K562 (cell line): Measurements from ENCODE around the gene NUP155. TPM values are rescaled to one million over a fixed set of nuclear protein-coding genes. Genes with fewer than 3 reads are reported as not detected.

Source experiments
- ATAC-seq: fragments of 200-7000 bp; cut with Tn5 transposase; 3 replicates; pipeline ENCODE4 v1.9.1; 2020; ENCODE audit warnings: moderate library complexity
- BruUV-seq: library from RNA; stranded (reverse); fragments of 400-500 nt; replicated peaks from 2 replicates; lab custom pipeline; 2021; lab: Mats Ljungman, UMichigan
- CTCF ChIA-PET: fragments of 300-600 bp; formaldehyde crosslinking; extraction: SDS; loops from one replicate; lab custom pipeline; 2021; ENCODE audit warnings: low intra/inter-chr PET ratio; lab: Yijun Ruan, JAX
- POLR2A ChIA-PET: fragments of 300-600, 350-650 bp; sonication (Branson Sonifier 250); formaldehyde crosslinking; extraction: SDS; loops from one replicate; lab custom pipeline; 2021; ENCODE audit warnings: antibody characterized with exemption, inconsistent platforms; lab: Yijun Ruan, JAX
- DNase-seq, 4 experiments: peaks; one replicate each; pipeline versions ENCODE4 v3.0.0 to v3.0.0-alpha.2; 2011 to 2018; ENCODE audit warnings: low spot score in 3 of 4, mixed read lengths in 3 of 4; ENCODE audit errors: extremely low read depth in 1 of 4
- FAIRE-seq: peaks from 2 replicates; lab custom pipeline; 2011; peaks lifted over from hg19 to GRCh38; lab: Jason Lieb, UNC
- H2AFZ ChIP-seq: 2 replicates; pipeline ENCODE4 v1.6.0; 2011; ENCODE audit warnings: low read depth, low read length, control low read depth, inconsistent platforms
- H3K27ac ChIP-seq: fragments of 200-600 bp; 3 replicates; pipeline ENCODE4 v1.8.0; 2011; ENCODE audit warnings: low read depth, mild to moderate bottlenecking, control low read depth, inconsistent platforms, low read length, moderate library complexity, mixed read lengths; ENCODE audit errors: extremely low read depth
- H3K27me3 ChIP-seq, 2 experiments: fragments of 300-600 bp in 1 of 2; 2 replicates in 1 of 2; 3 replicates in 1 of 2; pipeline versions ENCODE4 v1.6.0 to v1.8.0; 2011; ENCODE audit warnings: inconsistent platforms in 2 of 2, low read length in 2 of 2, mild to moderate bottlenecking in 1 of 2, mixed read lengths in 1 of 2, moderate library complexity in 1 of 2; ENCODE audit not compliant: control insufficient read depth in 2 of 2, insufficient read depth in 2 of 2
- H3K36me3 ChIP-seq: fragments of 300-600 bp; 3 replicates; pipeline ENCODE4 v1.8.0; 2011; ENCODE audit warnings: mild to moderate bottlenecking, low read length, inconsistent platforms; ENCODE audit not compliant: control insufficient read depth, insufficient read depth
- H3K4me1 ChIP-seq, 2 experiments: fragments of 200-600 bp in 1 of 2; replicated peaks in 1 of 2; 2 replicates in 1 of 2; 3 replicates in 1 of 2; pipeline versions ENCODE4 v1.5.1 to v1.8.0; 2011; ENCODE audit warnings: inconsistent platforms in 2 of 2, low read length in 2 of 2, mild to moderate bottlenecking in 1 of 2, mixed read lengths in 1 of 2, moderate library complexity in 1 of 2; ENCODE audit not compliant: control insufficient read depth in 2 of 2, insufficient read depth in 2 of 2
- H3K4me2 ChIP-seq: 2 replicates; pipeline ENCODE4 v1.6.1; 2011; ENCODE audit warnings: low read length, control low read depth, inconsistent platforms, mixed read lengths; ENCODE audit not compliant: insufficient read depth
- H3K4me3 ChIP-seq: fragments of 200-600 bp; sonication (generic), shearing (Covaris generic); 2 replicates; pipeline ENCODE4 v1.5.1; 2016; ENCODE audit warnings: control low read depth, inconsistent platforms
- H3K79me2 ChIP-seq: fragments of 200-600 bp; 3 replicates; pipeline ENCODE4 v1.8.0; 2011; ENCODE audit warnings: low read length, inconsistent platforms; ENCODE audit not compliant: control insufficient read depth, insufficient read depth
- H3K9ac ChIP-seq, 2 experiments: 2 replicates each; pipeline versions ENCODE4 v1.6.0 to v1.6.1; 2011; ENCODE audit warnings: low read depth in 2 of 2, low read length in 2 of 2, control low read depth in 1 of 2, inconsistent platforms in 1 of 2, mild to moderate bottlenecking in 1 of 2, mixed read lengths in 1 of 2; ENCODE audit not compliant: insufficient read depth in 1 of 2
- H3K9me1 ChIP-seq: one replicate; pipeline ENCODE4 v1.6.0; 2011; ENCODE audit warnings: inconsistent platforms, mild to moderate bottlenecking, low read length, moderate library complexity; ENCODE audit not compliant: control insufficient read depth, insufficient read depth
- H3K9me3 ChIP-seq: replicated peaks from 2 replicates; pipeline ENCODE4 v1.5.1; 2011; ENCODE audit warnings: low read depth, low read length, inconsistent platforms; ENCODE audit not compliant: control insufficient read depth, insufficient read depth
- H4K20me1 ChIP-seq: replicated peaks from 2 replicates; pipeline ENCODE4 v1.6.1; 2011; ENCODE audit warnings: low read length, inconsistent platforms, mixed read lengths; ENCODE audit not compliant: control insufficient read depth, insufficient read depth
- C11orf30 ChIP-seq: fragments of 450-650 bp; IDR thresholded peaks from 2 replicates; pipeline ENCODE4 v1.6.1; 2016; ENCODE audit warnings: low read depth, mild to moderate bottlenecking
- IRF2 ChIP-seq: sonication (generic); formaldehyde crosslinking; IDR thresholded peaks from 2 replicates; pipeline ENCODE4 v1.8.1; 2022; ENCODE audit warnings: mild to moderate bottlenecking, missing genetic modification reagents
- MAFF ChIP-seq: IDR thresholded peaks from 2 replicates; pipeline ENCODE4 v1.6.1; 2012; ENCODE audit warnings: low read length, improper control_type of control experiment
- MAFG ChIP-seq: fragments of 450-650 bp; conservative IDR thresholded peaks from 2 replicates; pipeline ENCODE4 v1.6.1; 2016; ENCODE audit warnings: missing genetic modification characterization, missing compliant biosample characterization
- MAFK ChIP-seq: IDR thresholded peaks from 2 replicates; pipeline ENCODE4 v1.6.1; 2011; ENCODE audit warnings: low read length, improper control_type of control experiment
- MCM5 ChIP-seq: fragments of 450-650 bp; IDR thresholded peaks from 2 replicates; pipeline ENCODE4 v1.6.1; 2016; ENCODE audit warnings: low read depth
- NUFIP1 ChIP-seq: fragments of 450-650 bp; IDR thresholded peaks from 2 replicates; pipeline ENCODE4 v1.6.1; 2018; ENCODE audit not compliant: partially characterized antibody
- POLR2AphosphoS2 ChIP-seq: IDR thresholded peaks from 2 replicates; pipeline ENCODE4 v1.6.1; 2012; ENCODE audit warnings: low read length, improper control_type of control experiment
- TARDBP ChIP-seq: fragments of 450-650 bp; IDR thresholded peaks from 2 replicates; pipeline ENCODE4 v1.6.1; 2016
- TCF7 ChIP-seq: sonication (generic); IDR thresholded peaks from 2 replicates; pipeline ENCODE4 v1.6.1; 2016; ENCODE audit warnings: antibody characterized with exemption, borderline replicate concordance
- ZC3H11A ChIP-seq: IDR thresholded peaks from 2 replicates; pipeline ENCODE4 v1.6.1; 2012; ENCODE audit warnings: low read depth, low read length, improper control_type of control experiment
- ZFP30 ChIP-seq: fragments of 250-450 bp; sonication (Bioruptor Pico); IDR thresholded peaks from 2 replicates; pipeline ENCODE4 v1.8.0; 2022; ENCODE audit warnings: moderate library complexity, mild to moderate bottlenecking, inconsistent platforms, borderline replicate concordance
- ZNF316 ChIP-seq: fragments of 450-650 bp; IDR thresholded peaks from 2 replicates; pipeline ENCODE4 v1.6.1; 2016
- ZNF583 ChIP-seq: fragments of 250-450 bp; sonication (Bioruptor Pico); IDR thresholded peaks from 2 replicates; pipeline ENCODE4 v1.4.0; 2020
- WGBS: fragments of 100-300 bp; shearing (Covaris generic); methylation state at CpG from one replicate; pipeline ENCODE4 v1.1.6; 2016; ENCODE audit warnings: low coverage, mixed read lengths; ENCODE audit not compliant: insufficient coverage; ENCODE audit errors: missing lambda C conversion rate; 5-methylcytosine and 5-hydroxymethylcytosine counted together
- in situ Hi-C: fragments of 300-500 bp; cut with MboI; formaldehyde crosslinking; loops from 4 replicates; pipeline ENCODE4 v1.15.0; 2018; ENCODE audit warnings: inconsistent platforms, mixed read lengths
- intact Hi-C: fragments of 100-400 bp; cut with micrococcal nuclease; formaldehyde crosslinking; loops from 2 replicates; pipeline ENCODE4 v1.14.2; 2022
- polyA plus RNA-seq, 8 experiments: library from polyadenylated mRNA; depleted of rRNA in 4 of 8; stranded (reverse) in 5 of 8; unstranded in 3 of 8; fragments of >200 nt; fragmentation: Nextera tagmentation in 2 of 8; fragmentation: Illumina TruSeq in 1 of 8; extraction: Ambion mirVana in 2 of 8; extraction: Trizol in 1 of 8; gene quantifications; 2 replicates each; pipeline versions ENCODE4 v1.2.1 to v1.2.3, GENCODE V29; 2011 to 2014; ENCODE audit warnings: inconsistent platforms in 1 of 8, missing spikeins in 1 of 8
- total RNA-seq, 7 experiments: library from RNA; depleted of rRNA in 6 of 7; stranded (reverse); fragments of >200 nt in 6 of 7; fragmentation: Illumina TruSeq in 2 of 7; extraction: Trizol in 2 of 7; gene quantifications; 2 replicates each; pipeline versions ENCODE4 v1.2.1 to v1.2.3, GENCODE V29; 2011 to 2021; ENCODE audit warnings: low replicate concordance in 1 of 7
- TF ChIP-seq, protein P1 (sequence below): fragments of 450-650 bp; formaldehyde crosslinking; conservative IDR thresholded peaks from 2 replicates; pipeline ENCODE4 v1.4.0; 2022; ENCODE audit warnings: mild to moderate bottlenecking, missing genetic modification characterization

NUP155 gene
- total and polyA plus RNA-seq, 9 of the 15 experiments (the other 6 are each of a cell fraction or from before 2014, with no cell fraction given) = 39.3 to 130 (median 77.0) TPM

DNA sequence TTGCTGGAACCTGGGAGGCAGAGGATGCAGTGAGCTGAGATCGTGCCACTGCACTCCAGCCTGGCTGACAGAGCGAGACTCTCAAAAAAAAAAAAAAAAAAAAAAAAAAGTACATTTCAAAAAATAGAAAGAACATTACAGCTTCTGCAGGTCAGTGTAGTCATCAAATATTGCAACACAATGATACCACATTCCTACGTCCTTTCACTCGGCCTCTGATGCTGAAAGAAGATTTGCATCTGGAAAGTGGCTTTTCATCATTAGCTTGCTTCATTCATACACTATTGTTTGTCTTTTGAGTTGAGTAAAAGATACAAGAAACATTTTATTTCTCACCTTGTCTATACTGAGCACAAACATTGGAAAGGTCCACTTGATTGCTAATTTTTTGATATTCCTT, 62.1 kb downstream of the NUP155 start:
- H3K4me2 ChIP-seq = no peak overlapping the region
- no peak for ATAC-seq
- H3K9me1 ChIP-seq = no peaks in the 10 kb centered on the region
- intact Hi-C loops = no loop called here
- no peak overlapping the region for H2AFZ ChIP-seq
- H3K36me3 ChIP-seq = peaks cover 85% of the 10 kb centered on the region
- no peak overlapping the region for H3K27ac ChIP-seq
- no peak for FAIRE-seq
- H3K4me1 ChIP-seq = no peaks in the 10 kb centered on the region
- no peak overlapping the region for H3K9ac ChIP-seq
- TF ChIP-seq ZFP30 (CRISPR knock-in tag) (no peak), IRF2 (no peak)
- DNase-seq = no peak
- no peaks in the 10 kb centered on the region for H3K27me3 ChIP-seq
- H3K79me2 ChIP-seq = no peaks in the 10 kb centered on the region
- ChIA-PET POLR2A (interaction anchor here (0.5 kb wide), 1 partner anchor 335 kb away, joined by 3 read pairs; no protein-coding TSS in a partner anchor), CTCF (no interaction called here)
- no peak overlapping the region for H3K4me3 ChIP-seq
- H4K20me1 ChIP-seq = no peaks in the 10 kb centered on the region
- in situ Hi-C loops = no loop called here
- 99% methylated on average over 3 of the region's 4 CpGs for WGBS
- no TSS peak for BruUV-seq
- H3K9me3 ChIP-seq = no peaks in the 10 kb centered on the region

DNA sequence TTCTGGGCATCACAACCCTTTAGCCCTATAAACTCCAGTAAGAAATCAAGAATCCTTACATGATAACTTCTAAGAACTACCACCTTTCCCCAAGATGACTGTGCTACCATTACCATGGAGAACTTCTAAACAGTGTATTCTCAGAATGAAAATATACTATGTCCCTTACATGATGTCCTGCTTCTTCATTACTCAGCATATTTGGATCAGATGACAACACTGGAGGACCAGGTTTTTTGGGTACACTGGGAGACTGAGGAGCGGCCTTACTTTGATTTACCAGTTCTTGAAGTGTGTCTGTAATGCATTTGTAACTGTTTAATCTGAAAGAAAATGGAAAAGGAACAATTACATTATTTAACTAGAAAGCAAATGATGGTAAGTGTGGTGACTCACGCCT, 66.0 kb downstream of the NUP155 start:
- ATAC-seq (no peak), FAIRE-seq (peak; percentile 19), DNase-seq (no peak)
- Histone ChIP-seq H3K27me3 (no peaks in the 10 kb centered on the region), H3K36me3 (peaks cover 84% of the 10 kb centered on the region), H3K9ac (no peak overlapping the region), H3K27ac (no peak overlapping the region), H3K4me2 (no peak overlapping the region), H4K20me1 (no peaks in the 10 kb centered on the region), H3K9me3 (no peaks in the 10 kb centered on the region), H2AFZ (no peak overlapping the region), H3K9me1 (no peaks in the 10 kb centered on the region), H3K79me2 (no peaks in the 10 kb centered on the region), H3K4me3 (no peak overlapping the region), H3K4me1 (no peaks in the 10 kb centered on the region)
- BruUV-seq = no TSS peak
- CTCF ChIA-PET = no interaction called here
- POLR2A ChIA-PET = interaction anchor here (0.8 to 1.4 kb wide), 2 partner anchors 8 to 66 kb away, joined by 4 to 6 read pairs; partner anchors contain the start of gene NUP155
- intact Hi-C loops (no loop called here), in situ Hi-C loops (no loop called here)
- WGBS = 93% methylated on average over 2 of the region's 2 CpGs
- TF ChIP-seq MAFG (tag) = peak; percentile 73
- no peak for TF ChIP-seq POLR2AphosphoS2
- no peak for TF ChIP-seq ZC3H11A
- TF ChIP-seq MCM5 = no peak
- peak; percentile 60 for TF ChIP-seq MAFF
- TF ChIP-seq NUFIP1 = no peak
- TF ChIP-seq ZNF316 = peak; percentile 82
- peak; percentile 47; the same call in 1 of the 2 replicates for TF ChIP-seq MAFK
- TF ChIP-seq C11orf30 = peak; percentile 71
- no peak for TF ChIP-seq TARDBP
- TF ChIP-seq, protein P1, sequence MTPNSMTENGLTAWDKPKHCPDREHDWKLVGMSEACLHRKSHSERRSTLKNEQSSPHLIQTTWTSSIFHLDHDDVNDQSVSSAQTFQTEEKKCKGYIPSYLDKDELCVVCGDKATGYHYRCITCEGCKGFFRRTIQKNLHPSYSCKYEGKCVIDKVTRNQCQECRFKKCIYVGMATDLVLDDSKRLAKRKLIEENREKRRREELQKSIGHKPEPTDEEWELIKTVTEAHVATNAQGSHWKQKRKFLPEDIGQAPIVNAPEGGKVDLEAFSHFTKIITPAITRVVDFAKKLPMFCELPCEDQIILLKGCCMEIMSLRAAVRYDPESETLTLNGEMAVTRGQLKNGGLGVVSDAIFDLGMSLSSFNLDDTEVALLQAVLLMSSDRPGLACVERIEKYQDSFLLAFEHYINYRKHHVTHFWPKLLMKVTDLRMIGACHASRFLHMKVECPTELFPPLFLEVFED (CRISPR knock-in tag) = no peak
- no peak for TF ChIP-seq TCF7
- no peak for TF ChIP-seq ZNF583 (CRISPR knock-in tag)
- TF ChIP-seq, all 486 proteins: peak for 5
